ENCODE measurements around the gene POR. TPM values are rescaled to one million over a fixed set of nuclear protein-coding genes. Genes with fewer than 3 reads are reported as not detected.
A peak's percentile ranks its signal among the peaks of the same experiment; 100 is the strongest.

POR gene
- total and polyA plus RNA-seq, 2 of the 13 experiments (the other 11 are each of a cell fraction or from before 2014, with no cell fraction given), result 145 to 266 TPM

GRCh38 chr7:75878769-75879611 lies 36.0 kb upstream of the POR start, which contains the start of gene RHBDD2 (continued):
- no peak for TF ChIP-seq MLXIP (CRISPR knock-in tag; IDR thresholded peaks at IDR 0.05; ENCODE audit: borderline replicate concordance)
- no peak for TF ChIP-seq CBX2 (IDR thresholded peaks at IDR 0.05; ENCODE audit: low read depth, low read length)
- 0 out of 2 replicates have a peak, but pooled peaks have one; percentile 22 for TF ChIP-seq CBX2 (CRISPR knock-in tag; IDR thresholded peaks at IDR 0.05; ENCODE audit: low read depth)
- no peak for TF ChIP-seq ZNF205 (CRISPR knock-in tag; IDR thresholded peaks at IDR 0.05)
- no peak for TF ChIP-seq AGO2 (optimal IDR thresholded peaks at IDR 0.05; ENCODE audit: low read depth, low read length)
- no peak for TF ChIP-seq NR2F1 (CRISPR knock-in tag; IDR thresholded peaks at IDR 0.05)
- no peak for TF ChIP-seq ZSCAN29 (CRISPR knock-in tag; conservative IDR thresholded peaks at IDR 0.05)
- TF ChIP-seq ZBTB10 (CRISPR knock-in tag; IDR thresholded peaks at IDR 0.05; ENCODE audit: borderline replicate concordance), result no peak
- TF ChIP-seq MIER2 (CRISPR knock-in tag; IDR thresholded peaks at IDR 0.05), result no peak
- peak; percentile 59 for TF ChIP-seq THAP11 (CRISPR knock-in tag; IDR thresholded peaks at IDR 0.05)
- TF ChIP-seq KAT2B (IDR thresholded peaks at IDR 0.05; ENCODE audit: borderline replicate concordance, low read depth, low read length), result no peak
- TF ChIP-seq SOX13 (IDR thresholded peaks at IDR 0.05), result no peak
- peak in 1 of 2 experiments; percentile 26; a peak in 1 of 4 replicates for TF ChIP-seq SOX13 (CRISPR knock-in tag; conservative IDR thresholded peaks at IDR 0.05 in 1 of 2, IDR thresholded peaks at IDR 0.05 in 1 of 2)
- TF ChIP-seq EP300 (IDR thresholded peaks at IDR 0.05; ENCODE audit: low read depth in 2 of 2, low read length in 2 of 2), result no peak; a peak in 1 of 4 replicates
- TF ChIP-seq EP300 (CRISPR knock-in tag; IDR thresholded peaks at IDR 0.05; ENCODE audit: borderline replicate concordance), result no peak
- TF ChIP-seq ZNF749 (CRISPR knock-in tag; IDR thresholded peaks at IDR 0.05; ENCODE audit: borderline replicate concordance), result 0 out of 2 replicates have a peak, but pooled peaks have one; percentile 86
- no peak for TF ChIP-seq ELK4 (CRISPR knock-in tag; IDR thresholded peaks at IDR 0.05; ENCODE audit: borderline replicate concordance)
- no peak for TF ChIP-seq ZNF337 (CRISPR knock-in tag; IDR thresholded peaks at IDR 0.05; ENCODE audit: borderline replicate concordance, low read depth)
- TF ChIP-seq ATF7 (IDR thresholded peaks at IDR 0.05), result no peak
- TF ChIP-seq ATF7 (CRISPR knock-in tag; IDR thresholded peaks at IDR 0.05), result peak; percentile 54; the same call in 1 of the 2 replicates
- TF ChIP-seq MTF2 (CRISPR knock-in tag; IDR thresholded peaks at IDR 0.05; ENCODE audit: borderline replicate concordance), result peak; percentile 84; the same call in 1 of the 2 replicates
- no peak for TF ChIP-seq ATRX (CRISPR knock-in tag; IDR thresholded peaks at IDR 0.05; ENCODE audit: borderline replicate concordance)
- no peak for TF ChIP-seq SMARCC2 (IDR thresholded peaks at IDR 0.05)
